HEK293T (cell line): ENCODE data around the gene SYT13.

ENCODE experiments used
- FOXM1 ChIP-seq: fragments of 450-650 bp; IDR thresholded peaks from 2 replicates; pipeline ENCODE4 v1.6.1; 2017; ENCODE audit warnings: mild to moderate bottlenecking, borderline replicate concordance
- HDGF ChIP-seq: fragments of 450-650 bp; IDR thresholded peaks from 2 replicates; pipeline ENCODE4 v1.6.1; 2017; ENCODE audit warnings: antibody characterized with exemption, borderline replicate concordance
- TARDBP ChIP-seq: fragments of 450-650 bp; IDR thresholded peaks from 2 replicates; pipeline ENCODE4 v1.6.1; 2016

DNA sequence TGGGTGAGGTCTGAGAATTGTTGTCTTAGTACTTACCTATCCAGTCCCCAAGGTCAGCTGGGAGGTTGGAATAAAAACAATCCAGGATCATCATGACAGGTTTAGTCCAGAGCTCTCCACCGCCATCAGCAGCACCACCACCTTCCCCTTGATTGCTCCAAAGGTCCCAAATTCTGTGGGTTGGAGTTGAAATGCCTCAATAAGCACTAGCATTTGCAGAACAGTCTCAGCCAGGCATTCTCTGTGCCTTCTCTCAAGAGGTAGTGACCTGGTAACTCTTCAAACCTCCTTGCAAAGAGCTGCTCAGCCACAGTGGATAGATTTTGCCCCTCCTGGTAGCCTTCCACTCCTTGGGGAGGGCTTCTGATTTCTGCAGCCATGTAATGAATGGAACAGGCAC lies 70.1 kb downstream of the SYT13 start:
- no peak for TF ChIP-seq HDGF
- TF ChIP-seq FOXM1, result no peak
- TF ChIP-seq TARDBP, result no peak
